GM21515 (cell line): ENCODE measurements around the gene CBARP.
A peak's percentile ranks its signal among the peaks of the same experiment; 100 is the strongest.

Experiments used
- ATAC-seq: cut with Tn5 transposase; IDR thresholded peaks from one replicate; pipeline ENCODE4 v1.9.1; 2021; ENCODE audit not compliant: unreplicated experiment

The CBARP gene

GRCh38 chr19:1266129-1266915 lies 28.5 kb upstream of the CBARP start:
- ATAC-seq = peak; percentile 26

- ATAC-seq = no peak
Observed at GRCh38 chr19:1265615-1266128, 27.9 kb upstream of the CBARP start.

GRCh38 chr19:1264801-1265614 lies 27.2 kb upstream of the CBARP start:
- ATAC-seq = no peak

GRCh38 chr19:1263188-1263587 lies 25.4 kb upstream of the CBARP start:
- no peak for ATAC-seq

GRCh38 chr19:1262623-1263123 lies 24.9 kb upstream of the CBARP start:
- ATAC-seq = no peak

GRCh38 chr19:1261798-1262622 lies 24.2 kb upstream of the CBARP start:
- no peak for ATAC-seq

GRCh38 chr19:1261538-1261797 lies 23.7 kb upstream of the CBARP start:
- ATAC-seq = no peak

GRCh38 chr19:1260749-1261537 lies 23.1 kb upstream of the CBARP start:
- peak; percentile 51 for ATAC-seq

GRCh38 chr19:1259876-1260748 lies 22.3 kb upstream of the CBARP start:
- ATAC-seq = peak; percentile 4

GRCh38 chr19:1259206-1259875 lies 21.5 kb upstream of the CBARP start:
- no peak for ATAC-seq

- ATAC-seq = no peak
Observed at GRCh38 chr19:1258707-1259205, 21.0 kb upstream of the CBARP start.

GRCh38 chr19:1258163-1258492 lies 20.3 kb upstream of the CBARP start:
- ATAC-seq = no peak

- no peak for ATAC-seq
Observed at GRCh38 chr19:1257475-1258162, 19.8 kb upstream of the CBARP start.

GRCh38 chr19:1256646-1257474 lies 19.1 kb upstream of the CBARP start:
- ATAC-seq = no peak

- ATAC-seq = no peak
Observed at GRCh38 chr19:1255186-1256161, 17.7 kb upstream of the CBARP start.

GRCh38 chr19:1254530-1255185 lies 16.9 kb upstream of the CBARP start:
- ATAC-seq = no peak
